HepG2 (cell line): ENCODE measurements around the gene AEN. TPM values are rescaled to one million over a fixed set of nuclear protein-coding genes. Genes with fewer than 3 reads are reported as not detected.
A peak's percentile ranks its signal among the peaks of the same experiment; 100 is the strongest.

Experiments
- ATAC-seq: fragments of 200-7000 bp; cut with Tn5 transposase; 3 replicates; pipeline ENCODE4 v1.9.1; 2020; ENCODE audit warnings: mild to moderate bottlenecking, moderate library complexity
- BruUV-seq: library from RNA; stranded (reverse); fragments of 400-500 nt; replicated peaks from 2 replicates; lab custom pipeline; 2021; lab: Mats Ljungman, UMichigan
- CTCF ChIA-PET: fragments of 300-600 bp; formaldehyde crosslinking; extraction: SDS; loops from one replicate; lab custom pipeline; 2021; ENCODE audit warnings: low total read pairs, inconsistent platforms, low intra/inter-chr PET ratio; lab: Yijun Ruan, JAX
- POLR2A ChIA-PET: fragments of 350-600 bp; sonication (Branson Sonifier 250); formaldehyde crosslinking; loops from one replicate; lab custom pipeline; 2020; ENCODE audit warnings: antibody characterized with exemption, inconsistent platforms; lab: Yijun Ruan, JAX
- DNase-seq: peaks from one replicate; pipeline ENCODE4 v3.0.0-alpha.2; 2015; ENCODE audit warnings: low spot score
- FAIRE-seq: peaks from 3 replicates; lab custom pipeline; 2011; peaks lifted over from hg19 to GRCh38; lab: Jason Lieb, UNC
- H2AFZ ChIP-seq: one replicate; pipeline ENCODE4 v1.6.1; 2011; ENCODE audit warnings: low read length, inconsistent platforms
- H3K27ac ChIP-seq: fragments of 300-600 bp; 3 replicates; pipeline ENCODE4 v1.8.0; 2011; ENCODE audit warnings: mixed run types, mild to moderate bottlenecking, mixed read lengths, low read length, inconsistent platforms; ENCODE audit not compliant: insufficient read depth; ENCODE audit errors: extremely low read length
- H3K27me3 ChIP-seq, 2 experiments: fragments of 200-600 bp in 1 of 2; 2 replicates in 1 of 2; 3 replicates in 1 of 2; pipeline versions ENCODE4 v1.6.0 to v1.8.0; 2011; ENCODE audit warnings: low read length in 2 of 2, mild to moderate bottlenecking in 2 of 2, moderate library complexity in 2 of 2, inconsistent platforms in 1 of 2; ENCODE audit not compliant: insufficient read depth in 2 of 2, control insufficient read depth in 1 of 2
- H3K36me3 ChIP-seq, 2 experiments: fragments of 200-600 bp in 1 of 2; replicated peaks in 1 of 2; 2 replicates in 1 of 2; 3 replicates in 1 of 2; pipeline versions ENCODE4 v1.5.1 to v1.8.0; 2011; ENCODE audit warnings: low read length in 2 of 2, inconsistent platforms in 1 of 2; ENCODE audit not compliant: insufficient read depth in 2 of 2, control insufficient read depth in 1 of 2
- H3K4me1 ChIP-seq: 2 replicates; pipeline ENCODE4 v1.5.1; 2012; ENCODE audit warnings: low read length, inconsistent platforms; ENCODE audit not compliant: insufficient read depth
- H3K4me2 ChIP-seq: 2 replicates; pipeline ENCODE4 v1.6.0; 2011; ENCODE audit warnings: low read depth, low read length, inconsistent platforms
- H3K4me3 ChIP-seq, 3 experiments: fragments of 200-600 bp in 1 of 3; sonication (generic), shearing (Covaris generic) in 1 of 3; replicated peaks in 1 of 3; 2 replicates each; pipeline ENCODE4 v1.5.1; 2011 to 2016; ENCODE audit warnings: low read length in 3 of 3, inconsistent platforms in 2 of 3, low read depth in 2 of 3, mild to moderate bottlenecking in 2 of 3, control low read depth in 1 of 3, mixed read lengths in 1 of 3; ENCODE audit not compliant: insufficient read depth in 1 of 3
- H3K79me2 ChIP-seq: one replicate; pipeline ENCODE4 v1.6.1; 2011; ENCODE audit warnings: low read length, inconsistent platforms; ENCODE audit not compliant: insufficient read depth
- H3K9ac ChIP-seq: 2 replicates; pipeline ENCODE4 v1.6.0; 2011; ENCODE audit warnings: mild to moderate bottlenecking, low read depth, low read length, inconsistent platforms; ENCODE audit not compliant: insufficient read depth
- H3K9me3 ChIP-seq: 2 replicates; pipeline ENCODE4 v1.5.1; 2012; ENCODE audit warnings: mild to moderate bottlenecking, low read length
- H4K20me1 ChIP-seq: 2 replicates; pipeline ENCODE4 v1.6.0; 2011; ENCODE audit warnings: inconsistent platforms, mild to moderate bottlenecking, low read length, moderate library complexity; ENCODE audit not compliant: insufficient read depth
- DPF2 ChIP-seq: sonication (generic); formaldehyde crosslinking; IDR thresholded peaks from 2 replicates; pipeline ENCODE4 v1.4.0; 2020; ENCODE audit warnings: mild to moderate bottlenecking, low read depth, missing genetic modification reagents, borderline replicate concordance
- ETV5 ChIP-seq: IDR thresholded peaks from 2 replicates; pipeline ENCODE4 v1.6.1; 2018; ENCODE audit warnings: missing biosample characterization, missing genetic modification reagents, inconsistent platforms, borderline replicate concordance
- LCORL ChIP-seq, 2 experiments: fragments of 450-650 bp in 1 of 2; sonication (generic) in 1 of 2; formaldehyde crosslinking in 1 of 2; IDR thresholded peaks; 2 replicates each; pipeline versions ENCODE4 v1.5.0 to v1.6.1; 2017 to 2020; ENCODE audit warnings: antibody characterized with exemption in 1 of 2, missing genetic modification reagents in 1 of 2
- RARA ChIP-seq: IDR thresholded peaks from 2 replicates; pipeline ENCODE4 v1.6.1; 2016; ENCODE audit warnings: missing genetic modification reagents, missing compliant biosample characterization
- RBAK ChIP-seq: sonication (generic); formaldehyde crosslinking; IDR thresholded peaks from 2 replicates; pipeline ENCODE4 v1.5.1; 2020; ENCODE audit warnings: mild to moderate bottlenecking, missing genetic modification reagents
- RCOR2 ChIP-seq: IDR thresholded peaks from 2 replicates; pipeline ENCODE4 v1.6.1; 2016; ENCODE audit warnings: missing biosample characterization, missing genetic modification reagents
- ZBTB2 ChIP-seq: sonication (generic); formaldehyde crosslinking; IDR thresholded peaks from 2 replicates; pipeline ENCODE4 v1.8.0; 2022; ENCODE audit warnings: low read depth, missing genetic modification reagents
- ZEB1 ChIP-seq: IDR thresholded peaks from 2 replicates; pipeline ENCODE4 v1.6.1; 2012; ENCODE audit warnings: mild to moderate bottlenecking, low read depth, inconsistent platforms; ENCODE audit not compliant: insufficient replicate concordance
- ZNF431 ChIP-seq: sonication (generic); formaldehyde crosslinking; IDR thresholded peaks from 2 replicates; pipeline ENCODE4 v1.9.0; 2022; ENCODE audit warnings: missing genetic modification reagents, low read depth, mild to moderate bottlenecking, borderline replicate concordance
- ZNF616 ChIP-seq: sonication (generic); formaldehyde crosslinking; IDR thresholded peaks from 2 replicates; pipeline ENCODE4 v1.5.0; 2020; ENCODE audit warnings: low read depth, mild to moderate bottlenecking, missing genetic modification reagents
- ZNF691 ChIP-seq: sonication (generic); formaldehyde crosslinking; IDR thresholded peaks from 2 replicates; pipeline ENCODE4 v1.4.0; 2020; ENCODE audit warnings: missing genetic modification reagents, low read depth, mild to moderate bottlenecking, borderline replicate concordance
- WGBS: methylation state at CpG from one replicate; pipeline ENCODE4 v1.1.6; 2017; ENCODE audit warnings: low lambda C conversion rate; 5-methylcytosine and 5-hydroxymethylcytosine counted together
- in situ Hi-C: cut with HindIII; loops from 2 replicates; pipeline ENCODE4 v1.10.0; 2017; ENCODE audit warnings: low pct_unique_long_range_greater_than_20kb; ENCODE audit not compliant: extremely low pct_ligation_motif_present
- intact Hi-C: fragments of 100-400 bp; cut with micrococcal nuclease; formaldehyde crosslinking; loops from one replicate; pipeline ENCODE4 v1.10.0; 2022; ENCODE audit not compliant: unreplicated experiment
- polyA plus RNA-seq, 8 experiments: library from polyadenylated mRNA; depleted of rRNA in 3 of 8; stranded (reverse) in 7 of 8; unstranded in 1 of 8; fragments of >200 nt; fragmentation: Illumina TruSeq in 4 of 8; extraction: Trizol in 4 of 8; gene quantifications; 2 replicates each; pipeline versions ENCODE4 v1.2.1 to v1.2.3, GENCODE V29; 2011 to 2016; ENCODE audit warnings: low read depth in 4 of 8, missing spikeins in 1 of 8, mixed read lengths in 1 of 8; ENCODE audit not compliant: insufficient read depth in 1 of 8
- total RNA-seq, 5 experiments: library from RNA; depleted of rRNA; stranded (reverse); fragments of >200 nt; fragmentation: Illumina TruSeq; extraction: Trizol; gene quantifications; 2 replicates each; pipeline ENCODE4 v1.2.3, GENCODE V29; 2016; ENCODE audit warnings: low read depth in 1 of 5

AEN gene
- total and polyA plus RNA-seq, 2 of the 13 experiments (the other 11 are each of a cell fraction or from before 2014, with no cell fraction given) = 51.3 to 118 TPM

GRCh38 chr15:88658070-88658965, 37.2 kb downstream of the AEN start:
- no peak overlapping the region for H3K27ac ChIP-seq
- CTCF ChIA-PET = interaction anchor here (1.1 to 1.5 kb wide), 2 partner anchors 43 to 176 kb away, joined by 6 to 10 read pairs; no protein-coding TSS in a partner anchor
- intact Hi-C loops = no loop called here
- peak; percentile 19; the same call in 1 of the 3 replicates for ATAC-seq
- no peak for FAIRE-seq
- TF ChIP-seq RCOR2 (CRISPR knock-in tag) (no peak), ETV5 (CRISPR knock-in tag) (no peak), ZNF691 (CRISPR knock-in tag) (no peak), RBAK (no peak), ZEB1 (no peak), ZNF431 (CRISPR knock-in tag) (no peak), LCORL (IDR thresholded peaks at IDR 0.05) (no peak), LCORL (CRISPR knock-in tag; IDR thresholded peaks at IDR 0.05) (no peak), RARA (CRISPR knock-in tag) (no peak), ZBTB2 (CRISPR knock-in tag) (no peak), DPF2 (CRISPR knock-in tag) (no peak), ZNF616 (CRISPR knock-in tag) (no peak)
- H3K36me3 ChIP-seq = no peaks in the 10 kb centered on the region
- no peak for DNase-seq
- in situ Hi-C loops = no loop called here
- H3K4me3 ChIP-seq = no peak overlapping the region
- H3K27me3 ChIP-seq = peaks cover 2 to 13% of the 10 kb centered on the region in 2 experiments; a peak in 4 of 5 replicates
- no peak overlapping the region for H3K4me2 ChIP-seq
- POLR2A ChIA-PET = no interaction called here
- 0 out of 2 replicates have a peak, but pooled peaks cover 2% of the 10 kb centered on the region for H4K20me1 ChIP-seq
- no TSS peak for BruUV-seq
- no peak overlapping the region for H3K9ac ChIP-seq
- WGBS = 40% methylated on average over 13 of the region's 13 CpGs
- H3K79me2 ChIP-seq = no peaks in the 10 kb centered on the region
- H2AFZ ChIP-seq = no peak overlapping the region
- H3K4me1 ChIP-seq = no peaks in the 10 kb centered on the region
- no peaks in the 10 kb centered on the region for H3K9me3 ChIP-seq
